ENCODE data around the gene MSH4. TPM values are rescaled to one million over a fixed set of nuclear protein-coding genes. Genes with fewer than 3 reads are reported as not detected.
"Not testable (repeated sequence)": the region's sequence is repeated elsewhere in the genome, so short reads cannot be mapped to it uniquely, and the experiment has no call there.

MSH4 gene
- total RNA-seq, 1 donor from 2014 or later, result not detected

DNA sequence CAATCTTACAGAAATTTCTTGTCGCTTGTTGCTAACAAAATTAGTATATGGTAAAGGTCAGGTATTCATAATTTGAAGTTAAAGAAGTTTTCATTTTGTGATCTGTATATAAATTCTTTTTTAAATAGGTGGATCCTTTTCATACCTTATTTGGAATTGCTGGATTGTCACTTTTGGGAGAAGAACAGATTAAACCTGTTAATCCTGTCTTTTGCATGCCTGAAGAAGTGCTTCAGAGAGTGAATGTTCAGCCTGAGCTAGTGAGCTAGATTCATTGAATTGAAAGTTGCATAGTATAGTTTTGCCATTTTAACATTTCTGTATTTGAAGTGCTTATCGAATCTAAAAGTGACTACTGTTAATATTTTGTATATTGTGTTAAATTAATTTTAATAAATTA, 2.3 kb upstream of the MSH4 start:
- no peak for DNase-seq (ENCODE audit: extremely low read depth, low read depth, low spot score)

DNA sequence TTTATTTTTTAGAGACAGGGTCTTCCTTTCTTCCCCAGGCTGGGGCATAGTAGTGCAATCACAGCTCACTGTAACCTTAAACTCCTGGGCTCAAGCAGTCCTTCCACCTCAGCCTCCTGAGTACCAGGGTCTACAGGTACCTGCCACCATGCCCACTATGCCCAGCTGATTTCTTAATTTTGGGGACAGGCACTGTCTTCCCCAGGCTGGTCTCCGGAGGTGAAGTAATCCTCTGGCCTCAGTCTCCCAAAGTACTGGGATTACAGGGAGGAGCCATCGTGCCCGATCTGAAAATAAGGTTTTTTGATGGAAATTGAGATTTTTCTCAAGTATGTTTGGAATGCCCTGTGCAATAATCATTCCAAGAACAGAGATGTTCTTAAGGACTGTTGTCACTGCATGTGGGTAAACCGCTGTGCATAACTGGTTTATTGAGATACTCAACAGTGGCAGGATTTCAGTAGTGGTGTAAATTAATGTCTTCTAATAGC, 934 bp upstream of the MSH4 start:
- DNase-seq (ENCODE audit: extremely low read depth, low read depth, low spot score), result no peak

DNA sequence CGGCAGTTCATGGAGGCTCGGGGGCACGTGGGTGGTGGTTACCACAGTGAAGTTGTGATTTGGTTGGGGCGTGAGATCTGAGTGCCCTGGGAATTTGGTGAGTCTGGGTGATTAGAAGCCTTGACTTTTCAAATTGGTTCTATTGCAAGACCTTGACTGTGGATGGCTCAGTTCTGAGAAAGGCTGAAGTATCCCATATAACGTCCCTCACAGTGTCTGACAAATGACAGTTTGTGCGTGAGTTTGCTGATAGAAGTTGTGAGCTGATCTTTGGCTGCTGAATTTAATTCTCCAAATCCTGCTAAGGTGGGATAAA, 549 bp downstream of the MSH4 start:
- DNase-seq (ENCODE audit: extremely low read depth, low read depth, low spot score), result no peak

DNA sequence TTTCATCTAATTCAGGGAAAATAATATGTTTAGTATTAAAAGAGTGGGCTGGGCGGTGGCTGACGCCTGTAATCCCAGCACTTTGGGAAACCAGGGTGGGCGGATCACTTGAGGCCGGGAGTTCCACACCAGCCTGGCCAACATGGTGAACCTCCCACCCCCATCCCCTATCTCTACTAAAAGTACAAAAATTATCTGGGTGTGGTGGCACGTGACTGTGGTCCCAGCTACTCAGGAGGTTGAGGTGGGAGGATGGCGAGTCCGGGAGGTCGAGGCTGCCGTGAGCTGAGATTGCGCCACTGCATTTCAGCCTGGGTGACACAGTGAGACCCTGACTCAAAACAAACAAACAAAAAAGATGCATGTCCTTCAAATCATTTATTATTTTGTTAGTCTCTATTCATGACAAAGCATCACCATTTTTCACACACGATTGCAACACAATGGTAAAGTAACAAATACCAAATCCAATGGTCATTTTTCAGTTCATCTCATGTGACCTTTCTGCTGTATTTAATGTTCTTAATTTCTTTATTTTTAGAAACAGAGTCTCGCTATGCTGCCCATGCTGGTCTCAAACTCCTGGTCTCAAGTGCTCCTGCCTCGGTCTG, 1.0 kb downstream of the MSH4 start:
- DNase-seq (ENCODE audit: extremely low read depth, low read depth, low spot score), result no peak

DNA sequence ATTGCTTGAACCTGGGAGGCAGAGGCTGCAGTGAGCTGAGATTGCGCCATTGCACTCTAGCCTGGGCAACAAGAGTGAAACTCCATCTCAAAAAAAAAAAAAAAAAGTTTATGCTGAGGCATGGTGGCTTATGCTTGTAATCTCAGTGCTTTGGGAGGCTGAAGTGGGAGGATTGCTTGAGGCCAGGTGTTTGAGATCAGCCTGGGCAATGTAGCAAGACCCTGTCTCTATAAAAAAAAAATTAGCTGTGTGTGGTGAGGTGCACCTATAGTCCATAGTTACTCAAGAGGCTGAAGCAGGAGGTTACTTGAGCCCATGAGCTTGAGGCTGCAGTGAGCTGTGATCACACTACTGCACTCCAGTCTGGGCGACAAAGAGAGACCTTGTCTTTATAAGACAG, 4.8 kb downstream of the MSH4 start:
- not testable (repeated sequence) for DNase-seq (ENCODE audit: extremely low read depth, low read depth, low spot score)

DNA sequence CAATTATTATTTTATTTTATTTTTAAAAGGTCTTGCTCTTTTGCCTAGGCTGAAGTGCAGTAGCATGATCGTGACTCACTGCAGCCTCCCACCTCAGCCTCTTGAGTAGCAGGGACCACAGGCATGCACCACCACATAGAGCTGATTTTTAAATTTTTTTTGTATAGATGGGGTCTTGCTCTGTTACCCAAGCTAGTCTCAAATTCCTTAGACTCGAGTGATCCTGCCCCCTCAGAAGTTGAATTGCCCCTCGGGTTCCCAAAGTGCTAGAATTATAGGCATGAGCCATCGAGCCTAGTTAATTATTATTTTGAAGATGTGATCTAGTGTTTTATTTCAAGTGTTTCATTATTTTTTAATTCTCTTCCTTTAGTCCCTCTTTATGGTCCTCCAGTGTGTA, 12.2 kb downstream of the MSH4 start:
- DNase-seq (ENCODE audit: extremely low read depth, low read depth, low spot score), result no peak

DNA sequence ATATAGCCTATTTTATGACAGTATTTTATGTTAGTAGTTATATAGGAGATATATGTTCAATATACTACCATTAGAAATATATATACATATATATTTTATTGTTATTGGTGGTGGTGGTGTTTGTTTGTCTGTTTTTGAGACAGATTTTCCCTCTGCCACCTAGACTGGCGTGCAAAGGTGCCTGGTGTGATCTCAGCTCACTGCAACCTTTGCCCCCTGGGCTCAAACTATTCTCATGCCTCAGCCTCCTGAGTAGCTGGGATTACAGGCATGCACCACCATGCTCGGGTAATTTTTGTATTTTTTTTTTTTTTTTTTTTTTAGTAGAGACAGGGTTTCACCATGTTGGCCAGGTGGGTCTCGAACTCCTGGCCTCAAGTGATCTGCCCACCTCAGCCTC, 13.4 kb downstream of the MSH4 start:
- not testable (repeated sequence) for DNase-seq (ENCODE audit: extremely low read depth, low read depth, low spot score)

DNA sequence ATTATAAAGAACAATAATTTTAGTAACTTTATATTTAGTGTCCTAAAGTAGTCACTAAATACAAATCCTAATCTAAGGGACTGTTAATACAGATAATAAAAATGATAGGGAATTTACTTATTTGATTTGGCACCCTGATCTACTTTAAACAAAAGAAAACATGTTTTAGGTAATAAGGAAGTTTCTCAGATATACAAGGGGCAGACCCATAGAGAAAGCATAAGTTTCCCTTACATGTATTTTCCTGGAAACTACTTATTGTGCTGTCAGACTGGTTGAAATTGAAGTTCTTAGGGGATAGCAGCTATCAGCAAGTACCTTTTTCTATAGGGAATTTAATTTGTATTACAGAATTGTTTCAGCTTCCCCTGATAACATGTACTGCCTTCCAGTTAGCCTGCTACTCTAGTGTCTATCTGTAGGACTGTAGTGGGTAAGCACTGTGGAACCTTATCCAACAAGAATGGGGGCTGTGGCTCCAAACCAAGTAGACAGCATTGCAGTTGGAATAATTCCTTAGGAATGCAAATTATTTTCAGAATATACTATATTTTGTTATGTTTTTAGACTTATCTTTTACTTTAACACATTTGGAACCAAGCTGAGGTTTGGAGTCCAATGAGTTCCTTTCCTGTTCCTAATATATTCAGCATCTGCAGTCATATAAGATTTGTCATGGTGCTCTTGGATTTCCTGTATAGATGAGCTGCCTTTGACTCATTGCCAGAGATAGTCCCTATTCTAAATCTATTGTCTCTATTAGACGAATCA, 14.7 kb downstream of the MSH4 start:
- no peak for DNase-seq (ENCODE audit: extremely low read depth, low read depth, low spot score)

DNA sequence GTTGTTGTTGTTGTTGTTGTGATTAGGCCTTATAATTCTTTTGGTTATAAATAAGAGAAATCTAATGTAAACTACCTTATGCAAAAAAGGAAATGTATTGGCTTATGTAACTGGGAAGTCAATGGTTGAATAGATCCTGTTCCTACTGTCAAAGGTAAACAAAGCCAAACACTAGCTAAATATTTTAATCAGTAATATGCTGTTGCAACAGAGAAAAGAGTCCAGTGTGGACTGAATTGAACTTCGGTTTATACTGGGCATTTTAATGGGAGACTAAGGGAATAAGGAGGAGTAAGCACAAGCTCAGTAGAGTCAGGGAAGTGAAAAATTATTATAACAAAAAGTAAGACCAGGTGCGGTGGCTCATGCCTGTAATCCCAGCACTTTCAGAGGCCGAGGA, 15.4 kb downstream of the MSH4 start:
- DNase-seq (ENCODE audit: extremely low read depth, low read depth, low spot score), result no peak

DNA sequence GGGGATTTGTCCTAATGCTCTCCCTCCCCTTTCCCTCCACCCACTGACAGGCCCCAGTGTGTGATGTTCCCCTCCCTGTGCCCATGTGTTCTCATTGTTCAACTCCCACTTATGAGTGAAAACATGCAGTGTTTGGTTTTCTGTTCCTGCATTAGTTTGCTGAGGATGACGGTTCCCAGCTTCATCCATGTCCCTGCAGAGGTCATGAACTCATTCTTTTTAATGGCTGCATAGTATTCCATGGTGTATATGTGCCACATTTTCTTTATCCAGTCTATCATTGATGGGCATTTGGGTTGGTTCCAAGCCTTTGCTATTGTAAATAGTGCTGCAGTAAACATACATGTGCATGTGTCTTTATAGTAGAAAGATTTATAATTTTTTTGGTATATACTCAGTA, 26.9 kb downstream of the MSH4 start:
- DNase-seq (ENCODE audit: extremely low read depth, low read depth, low spot score), result not testable (repeated sequence)

DNA sequence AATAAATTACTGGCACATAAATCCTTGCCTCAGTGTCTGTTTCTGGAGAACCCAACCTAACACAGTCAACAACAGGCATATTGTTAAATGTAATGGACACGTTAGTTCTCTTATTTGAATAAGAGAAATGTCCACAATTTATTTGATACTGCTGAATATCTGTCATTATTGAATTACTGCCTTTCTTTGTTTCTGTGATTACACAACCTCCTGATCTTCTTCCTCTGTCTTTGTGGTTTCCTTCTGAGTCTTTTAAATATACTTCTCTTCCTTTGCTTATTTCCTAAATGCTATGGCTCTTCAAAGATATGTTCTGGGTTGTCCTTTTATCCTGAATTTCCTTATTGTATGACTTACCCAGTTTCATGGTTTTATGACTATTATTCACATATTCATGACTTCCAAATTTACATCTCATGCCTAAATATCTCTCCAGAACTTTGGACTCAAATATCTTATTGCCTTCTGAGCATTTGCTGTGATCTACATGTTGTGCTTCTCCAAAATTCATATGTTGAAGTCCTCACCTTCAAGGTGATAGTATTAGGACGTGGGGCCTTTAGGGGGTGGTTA, 39.9 kb downstream of the MSH4 start:
- no peak for DNase-seq (ENCODE audit: extremely low read depth, low read depth, low spot score)

DNA sequence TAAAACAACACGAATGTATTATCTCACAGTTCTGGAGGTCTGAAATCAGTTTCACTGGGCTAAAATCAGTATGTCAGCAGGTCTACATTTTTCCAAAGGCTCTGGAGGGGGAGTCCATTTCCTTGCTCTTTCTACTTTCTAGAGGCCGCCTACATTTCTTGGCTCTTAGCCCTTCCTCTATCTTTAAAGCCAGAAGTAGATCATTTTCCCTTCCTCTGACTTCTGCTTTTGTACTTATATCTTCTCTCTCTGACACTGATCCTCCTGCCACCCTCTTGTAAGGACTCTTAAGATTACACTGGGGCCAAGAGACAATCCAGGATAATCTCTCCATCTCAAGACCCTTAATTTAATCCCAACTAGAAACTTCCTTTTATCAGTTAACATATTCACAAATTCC, 41.4 kb downstream of the MSH4 start:
- no peak for DNase-seq (ENCODE audit: extremely low read depth, low read depth, low spot score)

DNA sequence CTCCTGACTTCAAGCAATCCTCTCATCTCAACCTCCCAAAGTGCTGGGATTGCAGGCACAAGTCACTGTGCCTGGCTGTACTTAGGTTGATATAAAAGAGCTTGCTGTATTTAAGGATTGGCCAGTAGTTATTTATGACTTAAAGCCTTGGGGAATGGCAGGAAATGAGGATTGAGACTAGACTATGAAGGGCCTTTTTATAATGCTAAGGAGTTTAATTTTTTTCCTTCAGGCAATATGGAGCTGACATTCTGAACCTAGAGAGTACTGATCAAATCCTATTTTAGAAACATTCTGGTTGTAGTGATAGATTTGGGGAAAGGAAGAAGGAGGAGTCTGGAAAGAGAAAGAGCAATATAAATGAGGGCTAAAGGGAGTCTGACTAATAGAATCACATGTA, 44.7 kb downstream of the MSH4 start:
- no peak for DNase-seq (ENCODE audit: extremely low read depth, low read depth, low spot score)

DNA sequence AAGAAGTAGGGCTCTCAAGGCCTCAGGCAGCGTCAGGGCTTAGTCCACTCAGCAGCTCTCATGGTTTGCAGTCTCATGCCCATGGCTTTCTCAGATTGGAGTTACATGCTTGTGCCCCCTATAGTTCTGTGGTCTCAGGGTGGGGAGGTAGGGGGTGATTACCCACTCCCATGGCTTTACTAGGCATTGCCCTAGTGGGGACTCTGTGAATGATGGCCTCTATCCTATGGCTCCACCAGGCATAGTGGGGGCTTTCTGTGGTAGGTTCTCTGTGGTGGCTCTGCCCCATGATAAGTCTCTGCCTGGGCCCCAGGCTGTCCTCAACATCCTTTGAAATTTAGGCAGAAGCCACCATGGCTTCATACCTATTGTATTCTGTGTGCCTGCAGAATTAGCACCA, 48.9 kb downstream of the MSH4 start:
- no peak for DNase-seq (ENCODE audit: extremely low read depth, low read depth, low spot score)

DNA sequence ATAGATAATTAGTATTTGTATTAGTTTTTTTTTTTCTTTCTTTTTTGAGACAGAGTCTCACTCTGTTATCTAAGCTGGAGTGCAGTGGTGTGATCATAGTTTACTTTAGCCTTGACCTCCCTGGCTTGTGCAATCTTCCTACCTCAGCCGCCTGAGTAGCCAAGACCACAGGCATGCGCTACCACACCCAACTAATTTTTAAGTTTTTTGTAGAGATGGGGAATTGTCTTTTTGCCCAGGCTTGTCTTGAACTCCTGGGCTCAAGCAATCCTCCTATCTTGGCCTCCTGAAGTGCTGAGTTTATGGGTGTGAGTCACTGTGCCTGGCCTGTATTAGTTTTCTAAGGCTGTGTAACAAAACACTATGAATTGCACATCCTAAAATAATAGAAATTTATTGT, 58.3 kb downstream of the MSH4 start:
- no peak for DNase-seq (ENCODE audit: extremely low read depth, low read depth, low spot score)

DNA sequence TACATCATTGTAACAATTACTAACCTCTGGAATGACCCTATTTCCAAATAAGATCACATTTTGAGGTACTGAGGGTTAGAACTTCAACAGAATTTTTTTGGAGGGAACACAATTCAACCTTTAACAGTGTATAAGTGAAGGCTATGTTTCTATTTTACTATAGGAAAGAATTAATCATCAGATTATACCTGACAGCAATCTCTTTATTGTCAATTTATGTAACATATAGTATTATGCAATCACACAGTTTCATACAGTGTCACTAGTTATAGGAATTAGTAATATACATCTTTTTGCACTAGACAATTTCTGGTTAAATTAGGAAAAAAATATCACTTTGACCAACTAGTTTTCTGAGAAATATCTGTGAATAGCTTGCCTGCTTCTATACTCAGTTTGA, 59.1 kb downstream of the MSH4 start:
- no peak for DNase-seq (ENCODE audit: extremely low read depth, low read depth, low spot score)

DNA sequence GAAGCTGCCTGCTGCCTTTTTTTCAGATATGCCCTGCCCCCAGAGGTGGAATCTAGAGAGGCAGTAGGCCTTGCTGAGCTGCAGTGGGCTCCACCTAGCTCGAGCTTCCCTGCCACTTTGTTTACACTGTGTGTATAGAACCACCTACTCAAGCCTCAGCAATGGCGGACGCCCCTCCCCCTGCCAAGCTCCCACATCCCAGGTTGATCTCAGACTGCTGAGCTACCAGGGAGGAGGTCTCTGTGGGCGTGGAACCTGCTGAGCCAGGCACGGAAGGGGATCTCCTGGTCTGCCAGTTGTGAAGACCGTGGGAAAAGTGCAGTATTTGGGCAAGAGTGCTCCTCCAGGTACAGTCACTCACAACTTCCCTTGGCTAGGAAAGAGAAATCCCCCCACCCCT, 65.1 kb downstream of the MSH4 start:
- DNase-seq (ENCODE audit: extremely low read depth, low read depth, low spot score), result no peak

DNA sequence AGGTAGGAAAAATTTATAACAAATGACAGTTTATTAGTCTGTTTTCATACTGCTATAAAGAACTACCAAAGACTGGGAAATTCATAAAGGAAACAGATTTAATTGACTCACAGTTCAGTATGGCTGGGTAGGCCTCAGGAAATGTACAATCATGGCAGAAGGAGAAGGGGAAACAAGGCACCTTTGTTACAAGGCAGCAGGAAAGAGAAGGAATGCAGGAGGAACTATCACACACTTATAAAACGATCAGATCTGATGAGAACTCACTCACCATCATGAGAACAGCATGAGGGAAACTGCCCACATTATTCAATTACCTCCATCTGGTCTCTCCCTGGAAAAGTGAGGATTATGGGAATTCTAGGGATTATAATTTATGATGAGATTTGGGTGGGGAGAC, 74.3 kb downstream of the MSH4 start:
- DNase-seq (ENCODE audit: extremely low read depth, low read depth, low spot score), result no peak

DNA sequence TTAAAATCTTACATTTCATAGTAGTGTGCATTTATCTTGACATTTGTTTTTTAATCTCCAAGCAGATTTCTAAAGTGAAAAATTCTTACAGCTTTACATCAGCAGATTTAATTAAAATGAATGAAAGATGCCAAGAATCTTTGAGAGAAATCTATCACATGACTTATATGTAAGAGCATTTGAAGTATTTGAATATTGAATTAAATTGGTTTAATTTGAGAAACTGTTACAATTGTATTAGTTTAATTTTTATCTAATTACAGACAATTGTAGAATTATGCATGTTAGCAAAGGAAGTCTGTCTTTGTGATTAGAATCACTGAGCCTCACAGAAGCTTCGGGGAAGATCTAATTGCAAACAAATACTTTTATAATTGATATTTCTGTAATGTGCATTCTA, 83.3 kb downstream of the MSH4 start:
- no peak for DNase-seq (ENCODE audit: extremely low read depth, low read depth, low spot score)

DNA sequence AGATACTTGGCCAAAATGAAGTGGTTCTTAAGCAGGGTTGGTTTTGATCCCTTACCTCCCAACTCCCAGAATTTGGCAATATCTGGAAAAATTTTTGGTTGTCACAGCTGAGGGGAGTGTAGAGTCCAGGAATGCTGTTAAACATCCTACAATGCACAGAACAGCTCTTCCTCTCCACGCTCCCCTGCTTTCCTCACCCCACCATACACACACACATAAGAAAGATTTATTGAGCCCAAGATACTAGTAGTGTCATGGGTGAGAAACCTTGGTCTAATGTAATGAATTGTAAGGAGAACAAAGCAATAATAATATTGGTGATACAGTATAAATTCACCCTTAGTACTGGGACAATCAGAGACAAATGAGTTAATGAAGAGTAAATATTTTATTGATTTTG, 87.8 kb downstream of the MSH4 start:
- no peak for DNase-seq (ENCODE audit: extremely low read depth, low read depth, low spot score)

DNA sequence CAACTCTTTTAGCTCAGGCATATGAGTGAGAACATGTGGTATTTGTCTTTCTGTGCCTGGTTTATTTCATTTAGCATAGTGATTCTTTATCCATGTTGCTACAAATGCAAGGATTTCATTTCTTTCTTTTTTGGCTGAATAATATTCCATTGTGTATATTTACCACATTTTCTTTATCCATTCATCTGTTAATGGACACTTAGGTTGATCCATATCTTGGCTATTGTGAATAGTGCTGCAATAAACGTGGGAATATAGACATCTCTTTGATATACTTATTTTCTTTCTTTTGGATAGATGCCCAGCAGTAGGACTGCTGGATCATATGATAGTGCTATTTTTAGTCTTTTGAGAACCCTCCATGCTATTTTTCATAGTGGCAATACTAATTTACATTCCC, 104.7 kb downstream of the MSH4 start:
- DNase-seq (ENCODE audit: extremely low read depth, low read depth, low spot score), result no peak

DNA sequence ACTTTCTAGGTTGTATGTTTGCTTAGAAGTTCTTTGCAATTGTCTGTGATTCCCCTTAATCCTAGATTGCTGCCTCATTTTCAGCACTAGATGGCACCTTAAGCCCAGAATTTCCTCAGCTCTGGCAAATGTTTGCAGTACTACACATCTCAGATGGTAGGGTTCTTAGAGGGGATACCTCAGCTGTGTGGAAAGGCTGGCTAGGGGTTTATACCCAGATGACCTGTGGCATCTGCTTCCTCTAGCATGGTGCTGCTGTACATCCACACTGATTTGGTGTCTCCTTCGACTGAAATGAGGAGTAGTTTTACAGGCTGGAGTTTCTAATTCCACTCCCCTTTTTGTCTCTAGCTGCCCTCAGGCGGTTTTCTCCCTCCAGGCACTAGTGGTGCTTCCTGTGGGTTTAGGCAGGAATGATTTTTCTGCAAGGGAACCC, 112.1 kb downstream of the MSH4 start:
- DNase-seq (ENCODE audit: extremely low read depth, low read depth, low spot score), result peak; percentile 33
